H1 (cell line): ENCODE measurements around the gene ATP13A3. TPM values are rescaled to one million over a fixed set of nuclear protein-coding genes. Genes with fewer than 3 reads are reported as not detected.

Experiments used
- CTCF ChIA-PET: fragments of 300-600 bp; sonication (Branson Sonifier 250); formaldehyde crosslinking; loops from one replicate; lab custom pipeline; 2021; ENCODE audit not compliant: partially characterized antibody; lab: Charles Lee
- POLR2A ChIA-PET: fragments of 300-600 bp; sonication (Branson Sonifier 250); formaldehyde crosslinking; loops from one replicate; lab custom pipeline; 2021; ENCODE audit warnings: inconsistent platforms; ENCODE audit not compliant: partially characterized antibody; lab: Charles Lee
- DNase-seq, 2 experiments: peaks; one replicate each; pipeline versions ENCODE4 v3.0.0 to v3.0.0-alpha.2; 2010 to 2022; ENCODE audit warnings: low spot score in 2 of 2, low read depth in 1 of 2, mixed read lengths in 1 of 2
- FAIRE-seq: peaks from 2 replicates; lab custom pipeline; 2011; peaks lifted over from hg19 to GRCh38; lab: Jason Lieb, UNC
- H2AFZ ChIP-seq: 2 replicates; pipeline ENCODE4 v1.8.1; 2012; ENCODE audit warnings: low read length, inconsistent platforms
- H2AK5ac ChIP-seq: 2 replicates; pipeline ENCODE4 v1.6.1; 2013; ENCODE audit warnings: low read depth, low read length
- H2BK120ac ChIP-seq: replicated peaks from 2 replicates; pipeline ENCODE3; 2013; ENCODE audit warnings: low read depth, low read length, inconsistent platforms
- H2BK12ac ChIP-seq: 2 replicates; pipeline ENCODE4 v1.6.1; 2013; ENCODE audit warnings: low read depth, low read length
- H2BK15ac ChIP-seq: 2 replicates; pipeline ENCODE4 v1.6.1; 2013; ENCODE audit warnings: low read length
- H2BK20ac ChIP-seq: 2 replicates; pipeline ENCODE4 v1.6.1; 2013; ENCODE audit warnings: low read length
- H2BK5ac ChIP-seq: 2 replicates; pipeline ENCODE4 v1.6.1; 2013; ENCODE audit warnings: low read depth, low read length
- H3K14ac ChIP-seq: 2 replicates; pipeline ENCODE4 v1.6.1; 2013; ENCODE audit warnings: inconsistent platforms; ENCODE audit not compliant: insufficient read length
- H3K18ac ChIP-seq: 2 replicates; pipeline ENCODE4 v1.6.1; 2013; ENCODE audit warnings: low read length; ENCODE audit errors: extremely low read depth
- H3K23ac ChIP-seq: 2 replicates; pipeline ENCODE4 v1.6.1; 2013; ENCODE audit warnings: inconsistent platforms; ENCODE audit not compliant: insufficient read length
- H3K23me2 ChIP-seq: 2 replicates; pipeline ENCODE4 v1.6.1; 2013; ENCODE audit warnings: low read depth, low read length
- H3K27ac ChIP-seq: 2 replicates; pipeline ENCODE4 v1.6.1; 2011; ENCODE audit warnings: low read depth, low read length, inconsistent platforms
- H3K27me3 ChIP-seq, 4 experiments: replicated peaks in 1 of 4; 1 replicate in 1 of 4; 2 replicates in 3 of 4; pipeline versions ENCODE4 v1.6.1 to v1.8.1; 2011 to 2013; ENCODE audit warnings: low read length in 3 of 4, mild to moderate bottlenecking in 3 of 4, inconsistent platforms in 2 of 4, mixed read lengths in 2 of 4, moderate library complexity in 1 of 4; ENCODE audit not compliant: control insufficient read depth in 3 of 4, insufficient read depth in 3 of 4; ENCODE audit errors: extremely low read depth in 1 of 4
- H3K36me3 ChIP-seq, 4 experiments: 2 replicates each; pipeline versions ENCODE4 v1.6.1 to v1.8.1; 2011 to 2013; ENCODE audit warnings: mild to moderate bottlenecking in 4 of 4, low read length in 3 of 4, moderate library complexity in 2 of 4, control low read depth in 1 of 4, inconsistent platforms in 1 of 4; ENCODE audit not compliant: insufficient read depth in 4 of 4, control insufficient read depth in 2 of 4
- H3K4ac ChIP-seq: replicated peaks from 2 replicates; pipeline ENCODE3; 2013; ENCODE audit warnings: low read length, low read depth, mixed read lengths, inconsistent platforms; ENCODE audit not compliant: insufficient read length
- H3K4me1 ChIP-seq, 4 experiments: replicated peaks in 1 of 4; 1 replicate in 1 of 4; 2 replicates in 3 of 4; pipeline versions ENCODE4 v1.6.1 to v1.8.1; 2011 to 2013; ENCODE audit warnings: low read length in 3 of 4, inconsistent platforms in 2 of 4, mixed read lengths in 1 of 4; ENCODE audit not compliant: insufficient read depth in 4 of 4, control insufficient read depth in 3 of 4
- H3K4me2 ChIP-seq, 2 experiments: 2 replicates each; pipeline versions ENCODE4 v1.6.1 to v1.8.1; 2011 to 2013; ENCODE audit warnings: low read depth in 2 of 2, low read length in 2 of 2, control low read depth in 1 of 2, inconsistent platforms in 1 of 2, mild to moderate bottlenecking in 1 of 2; ENCODE audit not compliant: insufficient read depth in 1 of 2
- H3K4me3 ChIP-seq, 4 experiments: fragments of 200-600, 300-600 bp in 1 of 4; sonication (generic), shearing (Covaris generic), sonication (Bioruptor Twin) in 1 of 4; 2 replicates each; pipeline versions ENCODE4 v1.5.1 to v1.8.1; 2011 to 2016; ENCODE audit warnings: low read length in 4 of 4, low read depth in 3 of 4, control low read depth in 2 of 4, inconsistent platforms in 2 of 4, mild to moderate bottlenecking in 2 of 4, mixed read lengths in 1 of 4, moderate library complexity in 1 of 4; ENCODE audit not compliant: insufficient read depth in 2 of 4; ENCODE audit errors: extremely low read depth in 1 of 4
- H3K56ac ChIP-seq: replicated peaks from 2 replicates; pipeline ENCODE3; 2013; ENCODE audit warnings: low read depth, mild to moderate bottlenecking, mixed read lengths, low read length, inconsistent platforms; ENCODE audit not compliant: insufficient read length
- H3K79me1 ChIP-seq: 2 replicates; pipeline ENCODE4 v1.6.1; 2013; ENCODE audit warnings: low read depth, low read length, control low read depth
- H3K79me2 ChIP-seq, 2 experiments: 2 replicates each; pipeline versions ENCODE4 v1.6.1 to v1.8.1; 2012 to 2013; ENCODE audit warnings: low read length in 2 of 2, mild to moderate bottlenecking in 2 of 2, inconsistent platforms in 1 of 2; ENCODE audit not compliant: insufficient read depth in 2 of 2, control insufficient read depth in 1 of 2
- H3K9ac ChIP-seq, 4 experiments: replicated peaks in 1 of 4; 1 replicate in 1 of 4; 2 replicates in 3 of 4; pipeline versions ENCODE4 v1.6.1 to v1.8.1; 2011 to 2013; ENCODE audit warnings: low read depth in 3 of 4, low read length in 3 of 4, control low read depth in 2 of 4, mild to moderate bottlenecking in 2 of 4, moderate library complexity in 2 of 4, inconsistent platforms in 1 of 4; ENCODE audit errors: extremely low read depth in 1 of 4
- H3K9me3 ChIP-seq, 2 experiments: 2 replicates each; pipeline versions ENCODE4 v1.6.1 to v1.8.1; 2012 to 2013; ENCODE audit warnings: mild to moderate bottlenecking in 2 of 2, moderate library complexity in 2 of 2, control low read depth in 1 of 2, inconsistent platforms in 1 of 2, low read depth in 1 of 2, low read length in 1 of 2, mixed read lengths in 1 of 2; ENCODE audit not compliant: insufficient read depth in 2 of 2
- H4K20me1 ChIP-seq, 2 experiments: replicated peaks in 1 of 2; 2 replicates each; pipeline versions ENCODE3 to v1.8.1; 2011 to 2013; ENCODE audit warnings: inconsistent platforms in 2 of 2, low read length in 2 of 2, mild to moderate bottlenecking in 1 of 2; ENCODE audit not compliant: insufficient read depth in 2 of 2, control insufficient read depth in 1 of 2
- H4K5ac ChIP-seq: 2 replicates; pipeline ENCODE4 v1.6.1; 2013; ENCODE audit warnings: low read length, low read depth, mixed read lengths, inconsistent platforms; ENCODE audit not compliant: insufficient read length
- H4K8ac ChIP-seq: 2 replicates; pipeline ENCODE4 v1.8.0; 2013; ENCODE audit warnings: mild to moderate bottlenecking, moderate library complexity, low read length, inconsistent platforms; ENCODE audit not compliant: insufficient read depth; ENCODE audit errors: extremely low read depth
- H4K91ac ChIP-seq: replicated peaks from 2 replicates; pipeline ENCODE3; 2013; ENCODE audit warnings: low read length, mixed read lengths, inconsistent platforms; ENCODE audit not compliant: insufficient read length
- CTBP2 ChIP-seq: IDR thresholded peaks from 2 replicates; pipeline ENCODE4 v1.7.0; 2011; ENCODE audit warnings: borderline replicate concordance, mild to moderate bottlenecking, moderate library complexity, mixed read lengths, low read length; ENCODE audit not compliant: insufficient read depth, insufficient read length
- FOSL1 ChIP-seq: IDR thresholded peaks from 2 replicates; pipeline ENCODE4 v1.6.1; 2011; ENCODE audit warnings: mild to moderate bottlenecking, low read depth, low read length, moderate library complexity; ENCODE audit not compliant: insufficient read depth
- PHF8 ChIP-seq: fragments of 200-600 bp; sonication (generic); conservative IDR thresholded peaks from 2 replicates; pipeline ENCODE4 v1.7.1; 2012; ENCODE audit warnings: low read depth, mild to moderate bottlenecking, inconsistent platforms, low read length, moderate library complexity
- POU5F1 ChIP-seq: IDR thresholded peaks from 2 replicates; pipeline ENCODE4 v1.6.1; 2011; ENCODE audit warnings: low read depth, mild to moderate bottlenecking, low read length, moderate library complexity
- WGBS, 2 experiments: shearing (Covaris generic) in 1 of 2; methylation state at CpG; one replicate each; pipeline versions ENCODE4 v1.1.6 to v1.1.7; 2013 to 2015; ENCODE audit warnings: low lambda C conversion rate in 2 of 2, mixed read lengths in 2 of 2, inconsistent platforms in 1 of 2, low coverage in 1 of 2, missing lambda C conversion rate in 1 of 2; ENCODE audit not compliant: insufficient replicate concordance in 2 of 2, insufficient coverage in 1 of 2, insufficient read length in 1 of 2; ENCODE audit errors: extremely low coverage in 1 of 2, missing lambda C conversion rate in 1 of 2; 5-methylcytosine and 5-hydroxymethylcytosine counted together
- polyA plus RNA-seq, 7 experiments: library from polyadenylated mRNA; depleted of rRNA in 3 of 7; stranded (reverse) in 5 of 7; unstranded in 2 of 7; fragments of >200 nt in 5 of 7; fragments of 200-250 nt in 2 of 7; gene quantifications; 1 replicate in 5 of 7; 2 replicates in 1 of 7; 4 replicates in 1 of 7; pipeline versions ENCODE4 v1.2.1 to v1.2.3, GENCODE V29; 2011 to 2013; ENCODE audit warnings: missing spikeins in 2 of 7, mixed read lengths in 2 of 7
- total RNA-seq: library from RNA; stranded (reverse); fragmentation: NEBNext Ultra II Directional; extraction: Animal tissue kit (Norgen Biotek cat#: 25700); gene quantifications from 2 replicates; pipeline ENCODE4 v1.2.1, GENCODE V29; 2021

The ATP13A3 gene
- total and polyA plus RNA-seq, 2 of the 8 experiments (the other 6 are each of a cell fraction or from before 2014, with no cell fraction given): 18.6 to 92.2 TPM

DNA sequence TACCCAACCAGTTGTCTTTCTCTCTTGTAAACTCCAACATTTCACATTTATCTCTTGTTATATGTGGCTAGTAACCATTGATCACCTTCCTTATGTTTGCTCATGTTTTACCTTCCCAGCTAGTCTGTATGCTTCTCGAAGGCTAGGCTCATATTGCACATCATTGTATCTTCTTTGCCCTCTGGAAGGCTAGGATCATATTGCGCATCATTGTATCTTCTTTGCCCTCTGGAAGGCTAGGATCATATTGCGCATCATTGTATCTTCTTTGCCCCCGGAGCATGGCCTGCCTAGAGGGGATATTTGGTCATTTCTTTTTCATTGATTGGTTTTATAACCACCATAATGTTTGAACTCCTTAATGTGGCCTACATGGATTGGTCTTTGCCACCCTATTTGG lies 39.4 kb upstream of the ATP13A3 start:
- H3K9ac ChIP-seq: no peak overlapping the region
- no peaks in the 10 kb centered on the region for H3K9me3 ChIP-seq
- no peak overlapping the region for H2BK20ac ChIP-seq
- TF ChIP-seq CTBP2 (no peak), PHF8 (no peak), POU5F1 (no peak), FOSL1 (no peak)
- no peak overlapping the region for H4K8ac ChIP-seq
- H3K23ac ChIP-seq: no peak overlapping the region
- FAIRE-seq: no peak
- no peak overlapping the region for H3K27ac ChIP-seq
- H3K14ac ChIP-seq: no peak overlapping the region
- H2AK5ac ChIP-seq: no peak overlapping the region
- no peaks in the 10 kb centered on the region for H3K4me1 ChIP-seq
- no peak overlapping the region for H3K56ac ChIP-seq
- H2BK120ac ChIP-seq: no peak overlapping the region
- no peak overlapping the region for H2BK15ac ChIP-seq
- H3K4me2 ChIP-seq: no peak overlapping the region
- no peaks in the 10 kb centered on the region for H4K20me1 ChIP-seq
- DNase-seq: no peak
- no peak overlapping the region for H2BK5ac ChIP-seq
- WGBS, 2 experiments: 92% methylated on average over 4 of the region's 4 CpGs; no CpG with 5 or more reads in 1 of the 2 experiments
- no peak overlapping the region for H3K18ac ChIP-seq
- CTCF ChIA-PET: interaction anchor here (0.7 kb wide), 1 partner anchor 49 kb away, joined by 3 read pairs; no protein-coding TSS in a partner anchor
- no peaks in the 10 kb centered on the region for H3K23me2 ChIP-seq
- no peak overlapping the region for H3K4me3 ChIP-seq
- POLR2A ChIA-PET: no interaction called here
- H4K91ac ChIP-seq: no peak overlapping the region
- no peak overlapping the region for H3K4ac ChIP-seq
- H3K79me2 ChIP-seq: no peaks in the 10 kb centered on the region
- H2AFZ ChIP-seq: no peak overlapping the region
- no peak overlapping the region for H4K5ac ChIP-seq
- no peaks in the 10 kb centered on the region for H3K27me3 ChIP-seq
- H3K79me1 ChIP-seq: no peaks in the 10 kb centered on the region
- H3K36me3 ChIP-seq: no peaks in the 10 kb centered on the region
- H2BK12ac ChIP-seq: no peak overlapping the region
